ENCODE data around the gene OASL.

The OASL gene

GRCh38 chr12:121021754-121022153, 17.3 kb downstream of the OASL start:
- no peak for DNase-seq (ENCODE audit: low read depth)
- no peak overlapping the region for H3K4me3 ChIP-seq (ENCODE audit: low read length)
- TF ChIP-seq CTCF (conservative IDR thresholded peaks at IDR 0.05; ENCODE audit: low read length): no peak

- TF ChIP-seq CTCF (conservative IDR thresholded peaks at IDR 0.05; ENCODE audit: low read length): no peak
- no peak overlapping the region for H3K4me3 ChIP-seq (ENCODE audit: low read length)
- no peak for DNase-seq (ENCODE audit: low read depth)
Measured at GRCh38 chr12:121018860-121019617, 20.0 kb downstream of the OASL start.

GRCh38 chr12:121017966-121018491, 21.0 kb downstream of the OASL start:
- DNase-seq (ENCODE audit: low read depth): no peak
- no peak for TF ChIP-seq CTCF (conservative IDR thresholded peaks at IDR 0.05; ENCODE audit: low read length)
- H3K4me3 ChIP-seq (ENCODE audit: low read length): no peak overlapping the region

- peak; percentile 83 for DNase-seq (ENCODE audit: low read depth)
- H3K4me3 ChIP-seq (ENCODE audit: low read length): peak within 1 kb of the TSS; percentile 97
- TF ChIP-seq CTCF (conservative IDR thresholded peaks at IDR 0.05; ENCODE audit: low read length): no peak
Measured at GRCh38 chr12:121015825-121016766, 22.9 kb downstream of the OASL start, which contains the start of gene C12orf43. TSS of gene C12orf43 (minus strand) at chr12:121016487. CDS start at chr12:121016474, 13 bp downstream.

- H3K4me3 ChIP-seq (ENCODE audit: low read length): no peak overlapping the region
- DNase-seq (ENCODE audit: low read depth): no peak
- no peak for TF ChIP-seq CTCF (conservative IDR thresholded peaks at IDR 0.05; ENCODE audit: low read length)
Measured at GRCh38 chr12:121013715-121014114, 25.3 kb downstream of the OASL start.

- no peak for DNase-seq (ENCODE audit: low read depth)
- TF ChIP-seq CTCF (conservative IDR thresholded peaks at IDR 0.05; ENCODE audit: low read length): no peak
- no peak overlapping the region for H3K4me3 ChIP-seq (ENCODE audit: low read length)
Measured at GRCh38 chr12:121011820-121012219, 27.2 kb downstream of the OASL start.
